WTC11 (cell line): ENCODE results near the gene MCM10. TPM values are rescaled to one million over a fixed set of nuclear protein-coding genes. Genes with fewer than 3 reads are reported as not detected.

Experiments
- ATAC-seq: fragments of 200-7000 bp; cut with Tn5 transposase; 2 replicates; pipeline ENCODE4 v1.10.0; 2021; ENCODE audit warnings: mild to moderate bottlenecking, moderate library complexity
- CTCF ChIA-PET: fragments of 300-600 bp; sonication (Branson Sonifier 250); formaldehyde crosslinking; loops from one replicate; lab custom pipeline; 2021; ENCODE audit warnings: antibody characterized with exemption; lab: Charles Lee
- POLR2A ChIA-PET: fragments of 350-600 bp; sonication (Branson Sonifier 250); formaldehyde crosslinking; loops from one replicate; lab custom pipeline; 2021; ENCODE audit warnings: antibody characterized with exemption; lab: Charles Lee
- DNase-seq: peaks from one replicate; pipeline ENCODE4 v3.0.0; 2021; ENCODE audit warnings: low spot score
- H3K27ac Mint-ChIP-seq: 2 replicates; pipeline ENCODE4 v1.8.0; 2021; ENCODE audit warnings: mixed read lengths
- H3K27me3 Mint-ChIP-seq: 2 replicates; pipeline ENCODE4 v1.8.0; 2021; ENCODE audit warnings: low read depth, mild to moderate bottlenecking, moderate library complexity, mixed read lengths
- H3K36me3 Mint-ChIP-seq: 2 replicates; pipeline ENCODE4 v1.8.0; 2021; ENCODE audit warnings: mixed read lengths
- H3K4me1 Mint-ChIP-seq: 2 replicates; pipeline ENCODE4 v1.8.0; 2022; ENCODE audit warnings: mixed read lengths
- H3K4me3 Mint-ChIP-seq: 2 replicates; pipeline ENCODE4 v1.8.0; 2021; ENCODE audit warnings: mild to moderate bottlenecking, moderate library complexity, mixed read lengths
- H3K9me3 Mint-ChIP-seq: 2 replicates; pipeline ENCODE4 v1.8.0; 2021; ENCODE audit warnings: mixed read lengths
- CREM ChIP-seq: sonication (generic); formaldehyde crosslinking; IDR thresholded peaks from 2 replicates; pipeline ENCODE4 v1.8.1; 2022; ENCODE audit warnings: mild to moderate bottlenecking, missing genetic modification reagents, moderate library complexity
- E2F1 ChIP-seq: sonication (generic); formaldehyde crosslinking; IDR thresholded peaks from 2 replicates; pipeline ENCODE4 v1.8.0; 2022; ENCODE audit warnings: mild to moderate bottlenecking, missing genetic modification reagents
- E2F4 ChIP-seq: sonication (generic); formaldehyde crosslinking; IDR thresholded peaks from 2 replicates; pipeline ENCODE4 v1.8.1; 2022; ENCODE audit warnings: low read depth, mild to moderate bottlenecking, moderate library complexity, missing genetic modification reagents, borderline replicate concordance
- E2F5 ChIP-seq: sonication (generic); formaldehyde crosslinking; IDR thresholded peaks from 2 replicates; pipeline ENCODE4 v1.8.1; 2022; ENCODE audit warnings: mild to moderate bottlenecking, moderate library complexity, missing genetic modification reagents
- ELF4 ChIP-seq: sonication (generic); formaldehyde crosslinking; IDR thresholded peaks from 2 replicates; pipeline ENCODE4 v1.8.1; 2022; ENCODE audit warnings: low read depth, mild to moderate bottlenecking, moderate library complexity, missing genetic modification reagents
- ERG ChIP-seq: fragments of 250-450 bp; sonication (Bioruptor Pico); IDR thresholded peaks from 2 replicates; pipeline ENCODE4 v1.8.0; 2021; ENCODE audit warnings: mild to moderate bottlenecking
- FOXP1 ChIP-seq: sonication (generic); formaldehyde crosslinking; IDR thresholded peaks from 2 replicates; pipeline ENCODE4 v1.8.0; 2022; ENCODE audit warnings: missing genetic modification reagents, mild to moderate bottlenecking, moderate library complexity, borderline replicate concordance
- GABPB1 ChIP-seq: sonication (generic); formaldehyde crosslinking; IDR thresholded peaks from 2 replicates; pipeline ENCODE4 v1.8.1; 2023; ENCODE audit warnings: mild to moderate bottlenecking, missing genetic modification reagents
- NFYB ChIP-seq: sonication (generic); formaldehyde crosslinking; conservative IDR thresholded peaks from 2 replicates; pipeline ENCODE4 v1.8.0; 2022; ENCODE audit warnings: low read depth, missing genetic modification reagents
- RELA ChIP-seq: sonication (generic); formaldehyde crosslinking; IDR thresholded peaks from 2 replicates; pipeline ENCODE4 v1.8.1; 2022; ENCODE audit warnings: missing genetic modification reagents, mild to moderate bottlenecking, borderline replicate concordance
- SMAD3 ChIP-seq: sonication (generic); formaldehyde crosslinking; IDR thresholded peaks from 2 replicates; pipeline ENCODE4 v1.8.0; 2022; ENCODE audit warnings: missing genetic modification reagents, mild to moderate bottlenecking, borderline replicate concordance
- SMAD4 ChIP-seq: sonication (generic); formaldehyde crosslinking; IDR thresholded peaks from 2 replicates; pipeline ENCODE4 v1.8.0; 2022; ENCODE audit warnings: mild to moderate bottlenecking, missing genetic modification reagents
- TCF7 ChIP-seq: sonication (generic); formaldehyde crosslinking; IDR thresholded peaks from 2 replicates; pipeline ENCODE4 v1.8.0; 2022; ENCODE audit warnings: mild to moderate bottlenecking, low read depth, missing genetic modification reagents, moderate library complexity
- TEAD1 ChIP-seq: sonication (generic); formaldehyde crosslinking; IDR thresholded peaks from 2 replicates; pipeline ENCODE4 v1.8.0; 2022; ENCODE audit warnings: mild to moderate bottlenecking, missing genetic modification reagents
- TP53 ChIP-seq: sonication (generic); formaldehyde crosslinking; IDR thresholded peaks from 2 replicates; pipeline ENCODE4 v1.8.1; 2023; ENCODE audit warnings: mild to moderate bottlenecking, missing genetic modification reagents
- ZNF138 ChIP-seq: sonication (generic); formaldehyde crosslinking; conservative IDR thresholded peaks from 2 replicates; pipeline ENCODE4 v1.8.1; 2022; ENCODE audit warnings: mild to moderate bottlenecking, moderate library complexity, missing genetic modification reagents
- ZNF263 ChIP-seq: sonication (generic); formaldehyde crosslinking; IDR thresholded peaks from 2 replicates; pipeline ENCODE4 v1.8.1; 2022; ENCODE audit warnings: low read depth, mild to moderate bottlenecking, moderate library complexity, missing genetic modification reagents
- ZNF396 ChIP-seq: fragments of 250-450 bp; sonication (Bioruptor Pico); IDR thresholded peaks from 2 replicates; pipeline ENCODE4 v1.8.0; 2021; ENCODE audit warnings: mild to moderate bottlenecking, moderate library complexity, borderline replicate concordance
- ZNF423 ChIP-seq: fragments of 250-450 bp; sonication (Bioruptor Pico); IDR thresholded peaks from 2 replicates; pipeline ENCODE4 v2.1.2; 2022; ENCODE audit warnings: mild to moderate bottlenecking, moderate library complexity
- ZNF425 ChIP-seq: fragments of 250-450 bp; sonication (Bioruptor Pico); conservative IDR thresholded peaks from 2 replicates; pipeline ENCODE4 v1.9.0; 2021; ENCODE audit warnings: mild to moderate bottlenecking
- total RNA-seq: library from RNA; stranded (reverse); gene quantifications from 3 replicates; pipeline ENCODE4 v1.2.3, GENCODE V29; 2021
- TF ChIP-seq, protein P1 (sequence below): sonication (generic); formaldehyde crosslinking; IDR thresholded peaks from 2 replicates; pipeline ENCODE4 v1.8.1; 2023; ENCODE audit warnings: mild to moderate bottlenecking, missing genetic modification reagents
- TF ChIP-seq, protein P2 (sequence below): sonication (generic); formaldehyde crosslinking; IDR thresholded peaks from 2 replicates; pipeline ENCODE4 v1.8.1; 2022; ENCODE audit warnings: missing genetic modification reagents, borderline replicate concordance

Gene MCM10
- total RNA-seq, 1 experiment from 2014 or later, result 44.3 TPM

GRCh38 chr10:13225601-13226000 is 64.2 kb downstream of the MCM10 start:
- no peaks in the 10 kb centered on the region for H3K36me3 Mint-ChIP-seq
- no peak for TF ChIP-seq ELF4
- TF ChIP-seq E2F4, result no peak
- no peak for TF ChIP-seq NFYB (CRISPR knock-in tag)
- TF ChIP-seq FOXP1, result no peak
- no peak for TF ChIP-seq E2F1 (CRISPR knock-in tag)
- TF ChIP-seq TP53 (CRISPR knock-in tag), result no peak
- TF ChIP-seq ERG (CRISPR knock-in tag), result no peak
- TF ChIP-seq, all 79 proteins: peak for 0
- Mint-ChIP-seq H3K27ac (no peak overlapping the region), H3K9me3 (no peaks in the 10 kb centered on the region), H3K27me3 (no peaks in the 10 kb centered on the region), H3K4me1 (peaks cover 13% of the 10 kb centered on the region), H3K4me3 (no peak overlapping the region)
- ATAC-seq, result no peak
- DNase-seq, result no peak
- ChIA-PET CTCF (interaction anchor here (1.4 to 1.5 kb wide), 3 partner anchors 64 to 311 kb away, joined by 3 to 5 read pairs (median 4); partner anchors contain the start of gene MCM10), POLR2A (interaction anchor here (0.7 kb wide), 2 partner anchors 181 to 1967 kb away, joined by 3 to 5 read pairs; no protein-coding TSS in a partner anchor)

DNA sequence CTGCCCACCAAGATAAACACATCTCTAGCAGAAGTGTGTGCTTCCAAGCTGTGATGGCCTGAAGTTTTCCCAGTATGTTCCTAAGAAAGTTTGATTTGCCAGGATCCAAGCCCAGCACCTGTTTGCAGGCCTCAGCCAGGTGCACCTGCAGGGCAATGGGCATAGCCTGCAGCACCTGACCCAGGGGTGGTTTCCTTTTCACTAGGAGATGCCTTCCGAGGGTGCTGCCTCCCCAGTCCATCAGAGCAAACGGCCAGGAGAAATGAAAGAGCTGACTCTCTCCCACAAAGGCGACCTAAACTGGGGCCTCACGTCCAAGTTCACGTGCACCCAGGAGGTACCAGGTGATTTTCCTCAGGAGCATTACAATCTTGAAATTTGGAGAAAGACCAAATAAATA is 65.7 kb downstream of the MCM10 start:
- CTCF ChIA-PET, result interaction anchor here (1.5 kb wide), 1 partner anchor 309 kb away, joined by 3 read pairs; no protein-coding TSS in a partner anchor
- Mint-ChIP-seq H3K4me3 (no peak overlapping the region), H3K36me3 (no peaks in the 10 kb centered on the region)

More for the DNA sequence above, 65.7 kb downstream of the MCM10 start:
- Mint-ChIP-seq H3K27ac (no peak overlapping the region), H3K27me3 (no peaks in the 10 kb centered on the region), H3K9me3 (no peaks in the 10 kb centered on the region), H3K4me1 (peaks cover 13% of the 10 kb centered on the region)
- no peak for ATAC-seq
- DNase-seq, result no peak
- TF ChIP-seq ZNF425 (CRISPR knock-in tag) (no peak), ZNF138 (no peak), SMAD3 (CRISPR knock-in tag) (no peak), SMAD4 (no peak), ZNF263 (CRISPR knock-in tag) (no peak), RELA (CRISPR knock-in tag) (no peak), TEAD1 (CRISPR knock-in tag) (no peak), CREM (CRISPR knock-in tag) (no peak), ZNF423 (CRISPR knock-in tag) (no peak), ZNF396 (CRISPR knock-in tag) (no peak), TCF7 (CRISPR knock-in tag) (no peak), GABPB1 (CRISPR knock-in tag) (no peak), E2F5 (CRISPR knock-in tag) (no peak)
- TF ChIP-seq, protein P1, sequence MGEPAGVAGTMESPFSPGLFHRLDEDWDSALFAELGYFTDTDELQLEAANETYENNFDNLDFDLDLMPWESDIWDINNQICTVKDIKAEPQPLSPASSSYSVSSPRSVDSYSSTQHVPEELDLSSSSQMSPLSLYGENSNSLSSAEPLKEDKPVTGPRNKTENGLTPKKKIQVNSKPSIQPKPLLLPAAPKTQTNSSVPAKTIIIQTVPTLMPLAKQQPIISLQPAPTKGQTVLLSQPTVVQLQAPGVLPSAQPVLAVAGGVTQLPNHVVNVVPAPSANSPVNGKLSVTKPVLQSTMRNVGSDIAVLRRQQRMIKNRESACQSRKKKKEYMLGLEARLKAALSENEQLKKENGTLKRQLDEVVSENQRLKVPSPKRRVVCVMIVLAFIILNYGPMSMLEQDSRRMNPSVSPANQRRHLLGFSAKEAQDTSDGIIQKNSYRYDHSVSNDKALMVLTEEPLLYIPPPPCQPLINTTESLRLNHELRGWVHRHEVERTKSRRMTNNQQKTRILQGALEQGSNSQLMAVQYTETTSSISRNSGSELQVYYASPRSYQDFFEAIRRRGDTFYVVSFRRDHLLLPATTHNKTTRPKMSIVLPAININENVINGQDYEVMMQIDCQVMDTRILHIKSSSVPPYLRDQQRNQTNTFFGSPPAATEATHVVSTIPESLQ (CRISPR knock-in tag), result no peak
- TF ChIP-seq, protein P2, sequence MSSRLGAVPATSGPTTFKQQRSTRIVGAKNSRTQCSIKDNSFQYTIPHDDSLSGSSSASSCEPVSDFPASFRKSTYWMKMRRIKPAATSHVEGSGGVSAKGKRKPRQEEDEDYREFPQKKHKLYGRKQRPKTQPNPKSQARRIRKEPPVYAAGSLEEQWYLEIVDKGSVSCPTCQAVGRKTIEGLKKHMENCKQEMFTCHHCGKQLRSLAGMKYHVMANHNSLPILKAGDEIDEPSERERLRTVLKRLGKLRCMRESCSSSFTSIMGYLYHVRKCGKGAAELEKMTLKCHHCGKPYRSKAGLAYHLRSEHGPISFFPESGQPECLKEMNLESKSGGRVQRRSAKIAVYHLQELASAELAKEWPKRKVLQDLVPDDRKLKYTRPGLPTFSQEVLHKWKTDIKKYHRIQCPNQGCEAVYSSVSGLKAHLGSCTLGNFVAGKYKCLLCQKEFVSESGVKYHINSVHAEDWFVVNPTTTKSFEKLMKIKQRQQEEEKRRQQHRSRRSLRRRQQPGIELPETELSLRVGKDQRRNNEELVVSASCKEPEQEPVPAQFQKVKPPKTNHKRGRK, result no peak
- POLR2A ChIA-PET, result no interaction called here
